ENCODE data around the gene RAVER2.

The RAVER2 gene

GRCh38 chr1:64843675-64844074 is 98.8 kb downstream of the RAVER2 start:
- H3K4me3 Mint-ChIP-seq: no peak overlapping the region
- ATAC-seq: no peak
- H3K36me3 Mint-ChIP-seq: peaks cover 53% of the 10 kb centered on the region
- peaks cover 13% of the 10 kb centered on the region for H3K4me1 Mint-ChIP-seq
- no peaks in the 10 kb centered on the region for H3K9me3 Mint-ChIP-seq
- peak overlapping the region; percentile 68 for H3K27ac Mint-ChIP-seq
- no peaks in the 10 kb centered on the region for H3K27me3 Mint-ChIP-seq

GRCh38 chr1:64844175-64844574 is 99.3 kb downstream of the RAVER2 start:
- Mint-ChIP-seq H3K27ac (peak overlapping the region; percentile 68), H3K27me3 (no peaks in the 10 kb centered on the region), H3K9me3 (no peaks in the 10 kb centered on the region), H3K4me3 (no peak overlapping the region), H3K4me1 (peaks cover 13% of the 10 kb centered on the region), H3K36me3 (peaks cover 53% of the 10 kb centered on the region)
- no peak for ATAC-seq

GRCh38 chr1:64844609-64845008 is 99.7 kb downstream of the RAVER2 start:
- Mint-ChIP-seq H3K27ac (peak overlapping the region; percentile 61), H3K27me3 (no peaks in the 10 kb centered on the region), H3K4me3 (no peak overlapping the region), H3K4me1 (peaks cover 13% of the 10 kb centered on the region), H3K9me3 (no peaks in the 10 kb centered on the region), H3K36me3 (peaks cover 53% of the 10 kb centered on the region)
- no peak for ATAC-seq

GRCh38 chr1:64845831-64846425 is 101.1 kb downstream of the RAVER2 start:
- H3K9me3 Mint-ChIP-seq: no peaks in the 10 kb centered on the region
- H3K27ac Mint-ChIP-seq: peak overlapping the region; percentile 17
- H3K4me3 Mint-ChIP-seq: no peak overlapping the region
- peaks cover 58% of the 10 kb centered on the region for H3K36me3 Mint-ChIP-seq
- H3K27me3 Mint-ChIP-seq: no peaks in the 10 kb centered on the region
- ATAC-seq: no peak
- peaks cover 13% of the 10 kb centered on the region for H3K4me1 Mint-ChIP-seq

GRCh38 chr1:64846573-64847430 is 101.9 kb downstream of the RAVER2 start:
- Mint-ChIP-seq H3K4me3 (no peak overlapping the region), H3K27ac (peak overlapping the region; percentile 17), H3K27me3 (no peaks in the 10 kb centered on the region), H3K9me3 (no peaks in the 10 kb centered on the region), H3K36me3 (peaks cover 53% of the 10 kb centered on the region), H3K4me1 (peaks cover 15% of the 10 kb centered on the region)
- ATAC-seq: no peak

- no peak overlapping the region for H3K27ac Mint-ChIP-seq
- ATAC-seq: no peak
- peaks cover 62% of the 10 kb centered on the region for H3K36me3 Mint-ChIP-seq
- H3K27me3 Mint-ChIP-seq: no peaks in the 10 kb centered on the region
- H3K4me3 Mint-ChIP-seq: no peak overlapping the region
- H3K9me3 Mint-ChIP-seq: no peaks in the 10 kb centered on the region
- peaks cover 20% of the 10 kb centered on the region for H3K4me1 Mint-ChIP-seq
Measured at GRCh38 chr1:64847666-64848065, 102.8 kb downstream of the RAVER2 start.

- no peaks in the 10 kb centered on the region for H3K9me3 Mint-ChIP-seq
- peaks cover 63% of the 10 kb centered on the region for H3K36me3 Mint-ChIP-seq
- no peak overlapping the region for H3K4me3 Mint-ChIP-seq
- peaks cover 15% of the 10 kb centered on the region for H3K4me1 Mint-ChIP-seq
- H3K27me3 Mint-ChIP-seq: no peaks in the 10 kb centered on the region
- ATAC-seq: no peak
- H3K27ac Mint-ChIP-seq: no peak overlapping the region
Measured at GRCh38 chr1:64848136-64848535, 103.3 kb downstream of the RAVER2 start.

GRCh38 chr1:64848803-64849202 is 103.9 kb downstream of the RAVER2 start:
- Mint-ChIP-seq H3K27ac (no peak overlapping the region), H3K4me1 (peaks cover 12% of the 10 kb centered on the region), H3K4me3 (no peak overlapping the region), H3K27me3 (no peaks in the 10 kb centered on the region), H3K36me3 (peaks cover 59% of the 10 kb centered on the region), H3K9me3 (no peaks in the 10 kb centered on the region)
- ATAC-seq: no peak

- peak overlapping the region; percentile 14 for H3K27ac Mint-ChIP-seq
- no peaks in the 10 kb centered on the region for H3K9me3 Mint-ChIP-seq
- H3K27me3 Mint-ChIP-seq: no peaks in the 10 kb centered on the region
- peaks cover 58% of the 10 kb centered on the region for H3K36me3 Mint-ChIP-seq
- no peak for ATAC-seq
- peaks cover 9% of the 10 kb centered on the region for H3K4me1 Mint-ChIP-seq
- no peak overlapping the region for H3K4me3 Mint-ChIP-seq
Measured at GRCh38 chr1:64849942-64850341, 105.1 kb downstream of the RAVER2 start.

- H3K36me3 Mint-ChIP-seq: peaks cover 55% of the 10 kb centered on the region
- H3K9me3 Mint-ChIP-seq: no peaks in the 10 kb centered on the region
- ATAC-seq: no peak
- peaks cover 9% of the 10 kb centered on the region for H3K4me1 Mint-ChIP-seq
- H3K4me3 Mint-ChIP-seq: no peak overlapping the region
- H3K27ac Mint-ChIP-seq: no peak overlapping the region
- H3K27me3 Mint-ChIP-seq: no peaks in the 10 kb centered on the region
Measured at GRCh38 chr1:64850846-64851245, 106.0 kb downstream of the RAVER2 start.

GRCh38 chr1:64851664-64852063 is 106.8 kb downstream of the RAVER2 start:
- H3K4me3 Mint-ChIP-seq: no peak overlapping the region
- no peaks in the 10 kb centered on the region for H3K9me3 Mint-ChIP-seq
- ATAC-seq: no peak

GRCh38 chr1:64854674-64855073 is 109.8 kb downstream of the RAVER2 start:
- ATAC-seq: no peak
- Mint-ChIP-seq H3K4me1 (peaks cover 12% of the 10 kb centered on the region), H3K36me3 (peaks cover 70% of the 10 kb centered on the region), H3K27me3 (no peaks in the 10 kb centered on the region), H3K27ac (peak overlapping the region; percentile 63), H3K9me3 (no peaks in the 10 kb centered on the region), H3K4me3 (no peak overlapping the region)

More at GRCh38 chr1:64851664-64852063, 106.8 kb downstream of the RAVER2 start:
- peaks cover 54% of the 10 kb centered on the region for H3K36me3 Mint-ChIP-seq
- H3K4me1 Mint-ChIP-seq: peaks cover 9% of the 10 kb centered on the region
- peak overlapping the region; percentile 73 for H3K27ac Mint-ChIP-seq
- no peaks in the 10 kb centered on the region for H3K27me3 Mint-ChIP-seq

- H3K27ac Mint-ChIP-seq: no peak overlapping the region
- no peaks in the 10 kb centered on the region for H3K27me3 Mint-ChIP-seq
- H3K9me3 Mint-ChIP-seq: no peaks in the 10 kb centered on the region
- no peak overlapping the region for H3K4me3 Mint-ChIP-seq
- peaks cover 65% of the 10 kb centered on the region for H3K36me3 Mint-ChIP-seq
- no peak for ATAC-seq
- peaks cover 16% of the 10 kb centered on the region for H3K4me1 Mint-ChIP-seq
Measured at GRCh38 chr1:64855557-64855956, 110.7 kb downstream of the RAVER2 start.

- H3K4me1 Mint-ChIP-seq: peaks cover 26% of the 10 kb centered on the region
- no peaks in the 10 kb centered on the region for H3K9me3 Mint-ChIP-seq
- no peaks in the 10 kb centered on the region for H3K27me3 Mint-ChIP-seq
- H3K27ac Mint-ChIP-seq: no peak overlapping the region
- H3K4me3 Mint-ChIP-seq: no peak overlapping the region
- peaks cover 73% of the 10 kb centered on the region for H3K36me3 Mint-ChIP-seq
- no peak for ATAC-seq
Measured at GRCh38 chr1:64856553-64856952, 111.7 kb downstream of the RAVER2 start.

- peaks cover 27% of the 10 kb centered on the region for H3K4me1 Mint-ChIP-seq
- no peaks in the 10 kb centered on the region for H3K27me3 Mint-ChIP-seq
- H3K36me3 Mint-ChIP-seq: peaks cover 68% of the 10 kb centered on the region
- H3K27ac Mint-ChIP-seq: no peak overlapping the region
- ATAC-seq: no peak
- H3K4me3 Mint-ChIP-seq: no peak overlapping the region
- H3K9me3 Mint-ChIP-seq: no peaks in the 10 kb centered on the region
Measured at GRCh38 chr1:64857347-64857746, 112.5 kb downstream of the RAVER2 start.

- H3K4me3 Mint-ChIP-seq: no peak overlapping the region
- peaks cover 50% of the 10 kb centered on the region for H3K4me1 Mint-ChIP-seq
- no peaks in the 10 kb centered on the region for H3K27me3 Mint-ChIP-seq
- peaks cover 49% of the 10 kb centered on the region for H3K36me3 Mint-ChIP-seq
- H3K9me3 Mint-ChIP-seq: no peaks in the 10 kb centered on the region
- peak; percentile 4 for ATAC-seq
- H3K27ac Mint-ChIP-seq: peak overlapping the region; percentile 67
Measured at GRCh38 chr1:64861611-64862010, 116.7 kb downstream of the RAVER2 start.

Measured in stimulated activated memory B cell treated with anti-CD40 and anti-IgM and Interleukin-4, amounts not matched to agents 10 μg/mL and 1 μg/mL and 100 μg/mL, for 72 hours (primary cell).